ENCODE measurements around the gene BZW2.

Gene BZW2

GRCh38 chr7:16754856-16755317 is 108.9 kb downstream of the BZW2 start:
- DNase-seq, result no peak

GRCh38 chr7:16755397-16755796 is 109.4 kb downstream of the BZW2 start:
- no peak for DNase-seq

Data from fibroblast of skin of scalp (primary cell).